ENCODE results near the gene AKT1. TPM values are rescaled to one million over a fixed set of nuclear protein-coding genes. Genes with fewer than 3 reads are reported as not detected.

The AKT1 gene
- polyA plus RNA-seq, 1 donor, result 97.5 TPM

DNA sequence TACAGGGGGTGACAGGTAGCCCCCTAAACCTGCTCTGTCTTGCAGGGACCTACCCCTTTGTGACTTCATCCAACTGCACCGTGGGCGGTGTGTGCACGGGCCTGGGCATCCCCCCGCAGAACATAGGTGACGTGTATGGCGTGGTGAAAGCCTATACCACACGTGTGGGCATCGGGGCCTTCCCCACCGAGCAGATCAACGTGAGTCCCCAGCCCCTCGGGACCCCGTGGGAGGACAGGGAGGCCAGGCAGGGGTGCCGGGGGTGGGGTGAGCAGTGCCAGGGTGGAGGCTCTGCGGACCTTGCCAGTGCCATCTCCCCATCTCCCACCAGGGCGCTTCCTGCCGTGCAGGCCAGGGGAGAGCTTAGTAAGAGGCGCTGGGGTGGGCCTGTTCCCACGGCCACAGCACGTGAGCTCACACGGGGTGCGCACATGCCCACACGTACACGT is 53.7 kb downstream of the AKT1 start:
- no peaks in the 10 kb centered on the region for H3K27me3 ChIP-seq (ENCODE audit: control insufficient read depth, insufficient read depth, low read length)
- no peaks in the 10 kb centered on the region for H3K4me1 ChIP-seq (ENCODE audit: control insufficient read depth, insufficient read depth, low read length)
- H3K36me3 ChIP-seq (ENCODE audit: control insufficient read depth, insufficient read depth, low read length), result peaks cover 31% of the 10 kb centered on the region
- no peak overlapping the region for H3K4me3 ChIP-seq (ENCODE audit: low read length)
- DNase-seq, result no peak
- H3K9me3 ChIP-seq (ENCODE audit: control insufficient read depth, low read depth, low read length), result no peaks in the 10 kb centered on the region
- WGBS (ENCODE audit: insufficient coverage, low lambda C conversion rate), result no CpG with 5 or more reads among the region's 23 CpGs
- no peak overlapping the region for H3K27ac ChIP-seq (ENCODE audit: low read length)

DNA sequence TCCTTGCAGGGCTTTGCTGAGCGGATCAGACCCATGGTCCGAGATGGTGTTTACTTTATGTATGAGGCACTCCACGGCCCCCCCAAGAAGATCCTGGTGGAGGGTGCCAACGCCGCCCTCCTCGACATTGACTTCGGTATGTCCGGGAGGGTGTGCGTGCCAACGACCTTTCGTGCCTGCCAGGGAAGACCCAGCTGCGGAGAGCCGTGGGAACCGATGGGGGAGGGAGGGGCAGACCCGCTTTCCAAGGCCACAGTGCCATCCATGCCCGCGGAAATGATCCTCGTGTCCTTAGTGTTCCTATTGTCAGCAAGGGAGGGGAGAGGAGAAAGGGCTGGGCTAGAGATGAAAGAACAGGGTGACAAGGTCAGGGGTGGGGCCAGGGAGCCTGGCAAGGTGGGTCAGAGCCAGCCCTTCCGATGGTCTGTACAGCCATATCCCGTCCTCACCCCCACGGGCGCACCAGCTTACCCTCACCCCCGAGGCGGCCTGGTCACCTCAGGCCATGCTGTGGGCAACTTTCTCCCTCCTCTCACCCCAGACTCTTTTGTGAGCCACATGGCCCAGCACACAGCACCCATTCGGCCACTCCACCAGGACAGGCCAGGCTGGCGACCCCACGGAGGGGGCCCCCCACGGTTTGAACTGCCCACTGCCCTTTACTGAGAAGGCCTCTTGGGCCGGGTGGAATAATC is 54.3 kb downstream of the AKT1 start:
- Histone ChIP-seq H3K27me3 (ENCODE audit: control insufficient read depth, insufficient read depth, low read length) (no peaks in the 10 kb centered on the region), H3K4me1 (ENCODE audit: control insufficient read depth, insufficient read depth, low read length) (no peaks in the 10 kb centered on the region), H3K36me3 (ENCODE audit: control insufficient read depth, insufficient read depth, low read length) (peaks cover 31% of the 10 kb centered on the region), H3K9me3 (ENCODE audit: control insufficient read depth, low read depth, low read length) (no peaks in the 10 kb centered on the region), H3K4me3 (ENCODE audit: low read length) (no peak overlapping the region), H3K27ac (ENCODE audit: low read length) (no peak overlapping the region)
- WGBS (ENCODE audit: insufficient coverage, low lambda C conversion rate), result no CpG with 5 or more reads among the region's 29 CpGs
- no peak for DNase-seq

DNA sequence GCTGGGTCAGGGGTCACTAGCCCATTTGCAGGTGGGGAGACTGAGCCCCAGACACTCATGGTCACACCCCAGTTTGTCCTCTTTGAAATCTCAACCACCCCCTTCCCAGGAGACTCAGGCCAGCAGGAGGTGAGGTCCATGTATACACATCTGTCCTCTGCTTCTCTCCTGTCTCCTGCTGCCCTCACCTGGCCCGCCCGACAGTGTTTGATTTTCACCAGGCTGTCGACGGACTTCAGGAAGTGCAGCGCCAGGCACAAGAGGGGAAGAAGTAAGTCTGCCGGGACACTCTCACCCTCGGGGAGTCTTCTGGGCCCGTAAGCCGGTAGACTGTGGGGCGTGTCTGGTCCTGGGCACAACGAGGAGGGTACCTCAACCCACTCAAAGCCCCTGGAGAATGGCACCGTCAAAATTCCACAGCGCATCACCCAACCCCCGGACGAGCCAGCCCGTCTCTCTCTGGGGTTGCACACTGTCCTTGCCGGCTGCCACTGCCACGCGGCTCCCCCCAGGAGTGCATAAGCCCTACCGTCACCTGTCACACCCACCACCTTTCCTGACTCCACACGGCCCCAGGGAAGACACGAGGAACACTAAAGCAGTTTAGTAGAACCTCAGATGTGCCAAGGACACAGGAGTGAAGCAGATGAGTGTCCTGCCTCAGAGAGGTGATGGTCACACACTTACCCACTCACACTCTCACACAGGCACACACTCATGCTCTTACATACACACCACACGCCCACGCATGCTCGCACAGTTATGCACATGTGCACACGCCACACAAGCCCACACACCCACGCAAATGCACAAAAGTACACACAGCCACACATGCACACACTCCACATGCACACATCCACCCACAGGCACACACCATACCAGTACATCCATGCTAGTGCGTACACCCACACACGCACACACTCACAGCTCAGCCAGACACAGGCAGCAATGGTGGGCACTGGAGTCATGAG is 55.7 kb downstream of the AKT1 start:
- Histone ChIP-seq H3K27ac (ENCODE audit: low read length) (no peak overlapping the region), H3K9me3 (ENCODE audit: control insufficient read depth, low read depth, low read length) (no peaks in the 10 kb centered on the region), H3K27me3 (ENCODE audit: control insufficient read depth, insufficient read depth, low read length) (no peaks in the 10 kb centered on the region), H3K36me3 (ENCODE audit: control insufficient read depth, insufficient read depth, low read length) (peaks cover 24% of the 10 kb centered on the region), H3K4me1 (ENCODE audit: control insufficient read depth, insufficient read depth, low read length) (no peaks in the 10 kb centered on the region), H3K4me3 (ENCODE audit: low read length) (no peak overlapping the region)
- no CpG with 5 or more reads among the region's 29 CpGs for WGBS (ENCODE audit: insufficient coverage, low lambda C conversion rate)
- no peak for DNase-seq

DNA sequence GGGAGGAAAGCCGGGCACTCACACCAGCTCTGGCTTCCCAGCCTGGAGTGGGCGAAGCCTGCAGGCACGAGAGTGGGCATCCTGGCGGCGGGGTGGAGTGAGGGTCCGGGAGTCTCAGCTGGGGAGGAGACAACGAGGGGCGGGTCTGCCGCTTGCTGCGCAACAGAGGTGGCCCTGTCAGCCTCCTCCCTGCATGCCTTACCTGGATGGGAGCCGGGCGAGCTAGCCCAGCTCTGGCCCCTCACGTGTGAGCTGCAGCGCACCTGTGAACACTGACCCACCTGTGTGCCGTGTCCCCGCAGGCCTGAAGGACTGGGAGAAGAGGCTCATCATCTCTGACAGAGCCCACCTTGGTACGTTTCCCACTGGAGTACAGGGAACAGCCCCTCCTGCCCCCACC is 56.5 kb downstream of the AKT1 start:
- no CpG with 5 or more reads among the region's 17 CpGs for WGBS (ENCODE audit: insufficient coverage, low lambda C conversion rate)
- Histone ChIP-seq H3K27ac (ENCODE audit: low read length) (no peak overlapping the region), H3K4me3 (ENCODE audit: low read length) (no peak overlapping the region), H3K9me3 (ENCODE audit: control insufficient read depth, low read depth, low read length) (no peaks in the 10 kb centered on the region), H3K27me3 (ENCODE audit: control insufficient read depth, insufficient read depth, low read length) (no peaks in the 10 kb centered on the region), H3K36me3 (ENCODE audit: control insufficient read depth, insufficient read depth, low read length) (peaks cover 22% of the 10 kb centered on the region), H3K4me1 (ENCODE audit: control insufficient read depth, insufficient read depth, low read length) (no peaks in the 10 kb centered on the region)
- no peak for DNase-seq

DNA sequence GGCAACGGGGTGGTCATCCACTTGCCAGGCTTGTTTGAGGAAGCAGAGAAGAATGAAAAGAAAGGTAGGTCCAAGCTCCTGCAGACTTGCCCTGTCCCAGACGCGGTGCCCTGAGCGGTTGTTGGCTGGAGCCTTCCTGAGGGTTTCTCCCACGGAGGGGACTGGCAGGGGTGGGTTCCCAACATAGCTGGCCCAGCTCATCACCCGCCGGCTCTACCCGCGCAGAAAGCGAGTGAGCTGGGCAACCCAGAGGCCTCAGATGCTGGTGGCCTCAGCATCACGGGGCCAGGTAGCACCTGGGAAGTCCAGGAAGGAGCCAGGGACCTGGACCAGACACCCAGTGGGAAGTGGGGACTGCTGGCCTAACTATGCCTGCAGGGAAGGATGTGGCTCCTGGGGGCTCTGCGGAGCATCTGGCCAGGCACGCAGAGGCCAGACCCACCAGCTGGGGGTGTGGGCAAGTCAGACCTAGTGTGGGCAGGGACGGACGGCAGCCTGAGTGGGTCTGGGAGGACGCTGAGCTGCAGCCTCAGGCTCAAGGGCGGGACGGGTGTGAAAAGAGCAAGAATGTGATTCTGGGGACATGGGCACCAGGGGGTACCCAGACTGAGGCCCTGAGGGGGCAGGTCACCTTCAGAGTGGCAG is 57.1 kb downstream of the AKT1 start:
- no peak for DNase-seq
- Histone ChIP-seq H3K9me3 (ENCODE audit: control insufficient read depth, low read depth, low read length) (no peaks in the 10 kb centered on the region), H3K36me3 (ENCODE audit: control insufficient read depth, insufficient read depth, low read length) (peaks cover 20% of the 10 kb centered on the region), H3K27ac (ENCODE audit: low read length) (no peak overlapping the region), H3K4me1 (ENCODE audit: control insufficient read depth, insufficient read depth, low read length) (no peaks in the 10 kb centered on the region), H3K4me3 (ENCODE audit: low read length) (no peak overlapping the region), H3K27me3 (ENCODE audit: control insufficient read depth, insufficient read depth, low read length) (no peaks in the 10 kb centered on the region)
- WGBS (ENCODE audit: insufficient coverage, low lambda C conversion rate), result no CpG with 5 or more reads among the region's 18 CpGs

DNA sequence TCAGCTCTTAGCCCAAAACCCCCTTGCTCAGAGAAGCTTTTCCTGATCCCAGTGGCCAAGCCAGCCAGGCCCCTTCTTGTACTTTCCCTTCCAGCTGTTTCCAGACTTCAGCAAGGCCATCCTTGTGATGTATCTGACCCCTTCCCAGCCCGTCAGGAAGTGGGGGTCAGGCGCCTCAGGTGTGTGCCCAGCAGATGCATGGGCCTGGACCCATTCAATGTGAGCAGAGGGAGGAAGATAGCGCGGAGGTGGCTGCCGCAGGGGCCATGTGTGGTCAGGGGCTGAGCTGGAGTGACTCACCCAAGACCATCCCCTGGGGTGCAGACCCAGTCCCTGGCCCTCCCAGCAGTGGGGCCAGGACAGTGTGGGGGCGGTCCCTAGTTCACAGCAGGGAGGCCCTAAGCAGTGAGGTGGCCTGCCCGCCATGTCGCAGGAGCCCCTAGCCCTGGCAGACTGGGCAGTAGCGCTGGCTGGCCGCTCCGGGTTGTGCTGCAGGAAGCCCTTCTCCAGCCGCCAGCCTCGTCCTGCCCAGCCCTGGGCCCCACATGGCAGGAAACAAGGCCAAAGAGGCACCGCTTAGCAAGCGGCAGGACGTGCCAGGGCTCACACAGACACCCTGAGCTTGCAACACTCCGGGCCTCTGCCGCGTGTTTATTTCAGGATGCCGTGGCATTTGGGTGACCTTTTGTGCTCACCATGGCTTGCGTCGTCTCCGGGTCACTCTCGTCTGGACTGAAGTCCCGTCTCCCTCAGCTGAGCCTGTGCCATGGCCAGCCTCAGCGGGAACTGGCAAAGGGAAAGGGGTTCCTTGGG is 59.5 kb downstream of the AKT1 start:
- Histone ChIP-seq H3K36me3 (ENCODE audit: control insufficient read depth, insufficient read depth, low read length) (peaks cover 10% of the 10 kb centered on the region), H3K4me3 (ENCODE audit: low read length) (no peak overlapping the region), H3K4me1 (ENCODE audit: control insufficient read depth, insufficient read depth, low read length) (no peaks in the 10 kb centered on the region), H3K27me3 (ENCODE audit: control insufficient read depth, insufficient read depth, low read length) (no peaks in the 10 kb centered on the region), H3K27ac (ENCODE audit: low read length) (no peak overlapping the region), H3K9me3 (ENCODE audit: control insufficient read depth, low read depth, low read length) (no peaks in the 10 kb centered on the region)
- no CpG with 5 or more reads among the region's 26 CpGs for WGBS (ENCODE audit: insufficient coverage, low lambda C conversion rate)
- peak in 1 of 2 donors; percentile 32 for DNase-seq

DNA sequence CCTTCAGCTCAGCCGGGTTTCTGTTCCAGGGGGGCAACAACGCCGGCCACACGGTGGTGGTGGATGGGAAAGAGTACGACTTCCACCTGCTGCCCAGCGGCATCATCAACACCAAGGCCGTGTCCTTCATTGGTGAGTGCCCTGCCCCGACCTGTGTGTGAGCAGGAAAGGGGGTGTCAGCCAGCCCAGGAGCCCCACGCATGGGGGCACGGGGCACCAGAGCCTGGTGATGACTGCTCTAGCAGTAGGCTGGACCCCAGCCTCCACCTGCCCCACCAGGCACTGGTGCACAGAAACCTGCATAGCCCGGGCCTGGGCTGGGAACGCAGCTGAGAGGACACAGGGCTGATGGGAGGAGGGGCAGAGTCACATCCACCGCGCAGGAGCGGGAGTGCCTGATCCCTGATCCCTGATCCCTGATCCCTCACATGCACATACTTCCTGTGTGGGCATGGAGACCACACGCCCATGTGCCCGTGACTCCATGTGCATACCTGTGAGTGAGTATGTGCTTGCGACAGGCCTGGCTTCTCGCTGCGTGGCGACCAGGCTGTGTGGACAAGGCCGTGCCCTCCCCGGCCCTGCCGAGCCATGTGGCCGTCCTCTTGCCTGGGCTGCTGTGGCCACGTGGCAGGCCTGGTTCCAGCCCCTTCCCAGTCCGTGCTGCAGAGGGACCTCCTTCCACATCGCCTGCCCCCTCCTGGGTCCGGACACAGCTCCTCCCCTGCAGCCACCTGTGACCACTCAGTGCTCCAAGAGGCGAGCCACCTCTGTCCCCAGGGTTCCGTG is 60.4 kb downstream of the AKT1 start:
- Histone ChIP-seq H3K27me3 (ENCODE audit: control insufficient read depth, insufficient read depth, low read length) (no peaks in the 10 kb centered on the region), H3K4me1 (ENCODE audit: control insufficient read depth, insufficient read depth, low read length) (no peaks in the 10 kb centered on the region), H3K36me3 (ENCODE audit: control insufficient read depth, insufficient read depth, low read length) (peaks cover 6% of the 10 kb centered on the region), H3K27ac (ENCODE audit: low read length) (no peak overlapping the region), H3K4me3 (ENCODE audit: low read length) (no peak overlapping the region), H3K9me3 (ENCODE audit: control insufficient read depth, low read depth, low read length) (no peaks in the 10 kb centered on the region)
- WGBS (ENCODE audit: insufficient coverage, low lambda C conversion rate), result no CpG with 5 or more reads among the region's 31 CpGs
- DNase-seq, result no peak

DNA sequence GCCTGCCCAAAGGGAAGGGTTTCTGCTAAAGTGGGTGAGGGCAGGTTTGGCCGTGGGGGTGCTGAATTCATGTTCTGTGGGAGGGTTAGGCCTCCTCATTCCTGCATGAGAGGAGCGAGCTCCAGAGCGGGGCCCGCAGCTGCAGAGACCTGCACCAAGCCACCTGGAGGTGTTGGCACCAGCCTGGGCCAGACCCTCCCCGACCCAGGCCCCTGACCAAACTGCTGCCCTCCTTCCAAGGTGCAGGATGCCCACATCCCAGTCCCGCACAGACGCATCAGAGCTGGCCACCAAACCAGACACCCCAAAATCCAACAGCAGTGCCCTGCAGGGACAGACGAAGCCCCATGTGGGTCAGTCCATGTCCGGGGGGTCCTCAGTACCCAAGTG is 61.0 kb downstream of the AKT1 start:
- no peak for DNase-seq

DNA sequence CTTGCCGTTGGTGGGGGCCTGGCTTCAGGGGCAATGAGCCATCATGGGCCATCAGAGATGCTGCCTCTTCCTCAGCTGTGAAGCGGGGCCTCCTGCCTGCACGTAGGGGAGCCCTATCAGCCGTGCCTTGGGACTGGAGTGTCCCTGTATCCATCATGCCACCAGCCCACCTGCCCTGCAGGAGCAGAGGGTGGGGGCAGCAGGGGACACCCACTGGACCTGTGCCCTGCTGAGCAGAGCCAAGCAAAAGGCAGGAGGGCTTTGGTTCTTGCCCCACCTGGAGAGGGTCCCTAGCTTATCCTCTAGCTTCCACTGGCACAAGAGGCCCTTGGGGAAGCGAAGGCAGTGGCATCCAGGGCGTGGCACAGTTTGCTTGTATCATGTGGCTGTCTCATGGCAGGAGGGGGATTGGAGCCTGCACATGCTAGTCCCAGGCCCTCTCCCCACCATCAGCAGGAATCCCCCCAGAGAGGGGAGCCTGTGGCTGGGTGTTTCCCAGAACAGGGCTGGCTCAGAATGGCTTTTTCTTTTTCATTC is 61.4 kb downstream of the AKT1 start:
- Histone ChIP-seq H3K4me3 (ENCODE audit: low read length) (no peak overlapping the region), H3K4me1 (ENCODE audit: control insufficient read depth, insufficient read depth, low read length) (no peaks in the 10 kb centered on the region), H3K36me3 (ENCODE audit: control insufficient read depth, insufficient read depth, low read length) (no peaks in the 10 kb centered on the region), H3K9me3 (ENCODE audit: control insufficient read depth, low read depth, low read length) (no peaks in the 10 kb centered on the region), H3K27ac (ENCODE audit: low read length) (no peak overlapping the region), H3K27me3 (ENCODE audit: control insufficient read depth, insufficient read depth, low read length) (no peaks in the 10 kb centered on the region)
- WGBS (ENCODE audit: insufficient coverage, low lambda C conversion rate), result no CpG with 5 or more reads among the region's 6 CpGs
- DNase-seq, result no peak

More for the DNA sequence above, 61.0 kb downstream of the AKT1 start:
- WGBS (ENCODE audit: insufficient coverage, low lambda C conversion rate), result no CpG with 5 or more reads among the region's 9 CpGs
- Histone ChIP-seq H3K4me3 (ENCODE audit: low read length) (no peak overlapping the region), H3K4me1 (ENCODE audit: control insufficient read depth, insufficient read depth, low read length) (no peaks in the 10 kb centered on the region), H3K36me3 (ENCODE audit: control insufficient read depth, insufficient read depth, low read length) (no peaks in the 10 kb centered on the region), H3K9me3 (ENCODE audit: control insufficient read depth, low read depth, low read length) (no peaks in the 10 kb centered on the region), H3K27ac (ENCODE audit: low read length) (no peak overlapping the region), H3K27me3 (ENCODE audit: control insufficient read depth, insufficient read depth, low read length) (no peaks in the 10 kb centered on the region)

Data from large intestine (tissue), 3 donors.